ENCODE data around the gene SLC4A11.
"Not testable (repeated sequence)": the region's sequence is repeated elsewhere in the genome, so short reads cannot be mapped to it uniquely, and the experiment has no call there.

Gene SLC4A11

GRCh38 chr20:3199976-3200755 is 38.8 kb downstream of the SLC4A11 start:
- no peak for DNase-seq

DNA sequence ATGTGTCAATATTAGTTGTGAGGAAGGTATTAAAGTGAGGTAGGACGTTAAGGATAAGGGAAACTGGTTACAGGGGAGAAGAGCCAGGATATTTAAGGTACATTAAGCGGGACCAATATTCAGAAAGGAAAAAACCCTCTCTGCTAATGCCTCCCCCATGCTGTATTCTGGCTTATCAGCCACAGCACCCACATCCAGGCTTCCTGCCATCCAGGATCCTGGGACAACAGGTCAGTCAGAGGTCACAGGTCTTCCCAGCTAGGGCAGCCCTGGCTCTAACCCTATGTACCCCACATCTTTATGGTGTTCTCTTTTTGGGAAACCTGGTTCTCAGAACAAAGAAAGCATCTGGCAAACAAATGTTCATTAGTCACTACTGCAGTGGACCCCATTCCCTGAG is 39.8 kb downstream of the SLC4A11 start:
- DNase-seq, result no peak

DNA sequence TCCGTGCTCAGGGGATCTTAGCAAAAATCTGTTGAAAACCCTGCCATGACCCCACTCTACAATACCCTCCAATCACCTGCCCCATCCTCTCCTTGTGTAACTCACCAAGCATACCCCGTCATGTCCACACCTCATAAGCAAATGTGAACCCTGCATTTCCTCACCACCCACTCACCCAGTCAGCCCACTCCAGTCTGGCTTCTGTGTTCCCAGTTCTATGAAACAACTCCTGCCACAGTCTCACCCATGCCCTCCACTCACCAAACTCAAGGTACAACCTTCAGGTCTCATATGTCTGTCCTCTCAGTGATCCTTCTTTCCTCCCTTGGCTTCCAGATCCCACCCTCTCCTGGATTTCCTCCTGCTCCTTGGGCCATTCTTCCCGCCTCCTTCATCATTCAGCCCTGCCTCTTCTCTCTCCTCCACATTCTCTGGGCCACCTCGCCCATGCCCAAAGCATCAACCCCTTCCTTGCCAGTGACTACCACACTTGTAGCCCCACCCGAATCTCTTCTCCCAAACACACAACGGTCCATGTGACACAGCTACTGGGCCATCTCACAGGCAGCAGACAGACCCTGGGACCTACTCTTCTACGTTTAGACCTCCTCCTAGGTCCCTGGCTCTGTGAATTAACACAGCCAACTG is 43.3 kb downstream of the SLC4A11 start:
- no peak for DNase-seq

GRCh38 chr20:3194617-3195280 is 44.2 kb downstream of the SLC4A11 start:
- DNase-seq, result no peak

GRCh38 chr20:3193806-3194616 is 45.0 kb downstream of the SLC4A11 start:
- no peak for DNase-seq

- DNase-seq, result no peak
Observed at GRCh38 chr20:3192226-3193015, 46.6 kb downstream of the SLC4A11 start.

GRCh38 chr20:3190681-3191111 is 48.3 kb downstream of the SLC4A11 start:
- DNase-seq, result no peak

DNA sequence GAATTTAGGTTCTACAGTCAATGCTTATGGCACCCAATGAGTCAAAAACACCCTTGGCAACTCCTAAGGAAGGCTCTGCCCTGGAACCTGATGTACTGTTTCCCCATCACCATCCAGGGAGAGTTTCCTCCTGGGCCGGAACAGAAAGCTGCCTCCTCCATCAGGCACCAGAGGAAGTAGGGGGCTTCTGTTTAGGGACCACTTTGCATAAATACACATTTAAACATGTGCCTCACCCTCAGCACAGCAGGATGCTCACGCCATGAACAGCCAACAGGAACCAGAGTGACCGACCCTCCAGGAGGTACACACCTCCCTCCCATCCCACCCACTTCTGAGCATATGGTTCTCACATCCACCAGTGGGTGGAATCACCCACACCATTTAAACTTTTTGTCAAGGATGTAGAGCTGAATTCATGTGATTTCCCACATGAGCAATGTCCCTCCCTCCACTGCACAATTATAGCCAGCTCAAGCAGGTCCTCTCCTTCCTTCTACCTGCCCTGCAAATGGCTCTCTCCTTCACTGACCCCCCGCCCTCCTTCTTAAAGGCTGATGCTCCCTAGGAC is 49.3 kb downstream of the SLC4A11 start:
- no peak for DNase-seq

GRCh38 chr20:3188823-3189413 is 50.1 kb downstream of the SLC4A11 start:
- DNase-seq, result no peak

- not testable (repeated sequence) for DNase-seq
Observed at GRCh38 chr20:3187861-3188260, 51.1 kb downstream of the SLC4A11 start.

- DNase-seq, result no peak
Observed at GRCh38 chr20:3183896-3184612, 54.9 kb downstream of the SLC4A11 start.

GRCh38 chr20:3182429-3182828 is 56.6 kb downstream of the SLC4A11 start:
- DNase-seq, result not testable (repeated sequence)

- DNase-seq, result no peak
Observed at GRCh38 chr20:3181270-3181669, 57.7 kb downstream of the SLC4A11 start.

DNA sequence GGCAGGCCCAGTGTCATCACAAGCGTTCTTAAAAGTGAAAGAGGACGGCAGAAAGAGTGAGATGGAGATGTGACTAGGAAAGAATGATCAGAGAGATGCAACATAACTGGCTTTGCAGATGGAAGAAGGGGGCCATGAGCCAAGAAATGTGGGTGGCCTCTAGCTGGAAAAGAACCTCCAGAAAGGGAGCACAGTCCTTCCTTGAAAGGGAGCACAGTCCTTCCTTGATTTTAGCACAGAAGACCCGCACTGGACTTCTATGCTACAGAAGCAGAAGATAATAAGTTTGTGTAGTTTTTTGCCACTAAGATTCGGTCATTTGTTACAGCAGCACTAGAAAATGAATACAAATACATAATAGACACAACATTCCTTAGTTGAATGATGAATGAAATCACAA is 58.7 kb downstream of the SLC4A11 start:
- DNase-seq, result no peak

- DNase-seq, result no peak
Observed at GRCh38 chr20:3177746-3178485, 61.1 kb downstream of the SLC4A11 start.

Measured in DMS79 treated with DMSO at 0.1 percent for 48 hours (cell line).